Activated naive CD8-positive, alpha-beta T cell treated with anti-CD3 and anti-CD28 coated beads, Interleukin-2, amount 10 ng/mL, durations not matched to agents 7 days and 5 days (primary cell): ENCODE results near the gene CTRL. TPM values are rescaled to one million over a fixed set of nuclear protein-coding genes. Genes with fewer than 3 reads are reported as not detected.

Experiments used
- ATAC-seq: fragments of 150-1000 bp; cut with Tn5 transposase; one replicate; pipeline ENCODE4 v1.10.0; 2021; ENCODE audit warnings: low read depth, moderate library complexity
- POLR2A ChIA-PET: fragments of 350-600 bp; sonication (Branson Sonifier 250); formaldehyde crosslinking; loops from one replicate; lab custom pipeline; 2021; ENCODE audit warnings: antibody characterized with exemption; lab: Charles Lee
- DNase-seq: peaks from one replicate; pipeline ENCODE4 v3.0.0; 2021
- H3K27ac Mint-ChIP-seq: one replicate; pipeline ENCODE4 v1.8.0; 2022; ENCODE audit warnings: mild to moderate bottlenecking, mixed read lengths
- H3K27me3 Mint-ChIP-seq: one replicate; pipeline ENCODE4 v1.8.0; 2022; ENCODE audit warnings: mild to moderate bottlenecking, moderate library complexity, mixed read lengths
- H3K36me3 Mint-ChIP-seq: one replicate; pipeline ENCODE4 v1.8.0; 2021; ENCODE audit warnings: mild to moderate bottlenecking, mixed read lengths
- H3K4me1 Mint-ChIP-seq: one replicate; pipeline ENCODE4 v1.8.0; 2021; ENCODE audit warnings: mixed read lengths
- H3K4me3 Mint-ChIP-seq: one replicate; pipeline ENCODE4 v1.8.0; 2022; ENCODE audit warnings: mild to moderate bottlenecking, moderate library complexity, mixed read lengths
- H3K9me3 Mint-ChIP-seq: one replicate; pipeline ENCODE4 v1.8.0; 2021; ENCODE audit warnings: mixed read lengths
- total RNA-seq, 2 experiments: library from RNA; stranded (reverse); gene quantifications; one replicate each; pipeline ENCODE4 v1.2.3, GENCODE V29; 2021

Gene CTRL
- total RNA-seq, 2 experiments from 2014 or later, result 4.9 to 7.2 TPM

DNA sequence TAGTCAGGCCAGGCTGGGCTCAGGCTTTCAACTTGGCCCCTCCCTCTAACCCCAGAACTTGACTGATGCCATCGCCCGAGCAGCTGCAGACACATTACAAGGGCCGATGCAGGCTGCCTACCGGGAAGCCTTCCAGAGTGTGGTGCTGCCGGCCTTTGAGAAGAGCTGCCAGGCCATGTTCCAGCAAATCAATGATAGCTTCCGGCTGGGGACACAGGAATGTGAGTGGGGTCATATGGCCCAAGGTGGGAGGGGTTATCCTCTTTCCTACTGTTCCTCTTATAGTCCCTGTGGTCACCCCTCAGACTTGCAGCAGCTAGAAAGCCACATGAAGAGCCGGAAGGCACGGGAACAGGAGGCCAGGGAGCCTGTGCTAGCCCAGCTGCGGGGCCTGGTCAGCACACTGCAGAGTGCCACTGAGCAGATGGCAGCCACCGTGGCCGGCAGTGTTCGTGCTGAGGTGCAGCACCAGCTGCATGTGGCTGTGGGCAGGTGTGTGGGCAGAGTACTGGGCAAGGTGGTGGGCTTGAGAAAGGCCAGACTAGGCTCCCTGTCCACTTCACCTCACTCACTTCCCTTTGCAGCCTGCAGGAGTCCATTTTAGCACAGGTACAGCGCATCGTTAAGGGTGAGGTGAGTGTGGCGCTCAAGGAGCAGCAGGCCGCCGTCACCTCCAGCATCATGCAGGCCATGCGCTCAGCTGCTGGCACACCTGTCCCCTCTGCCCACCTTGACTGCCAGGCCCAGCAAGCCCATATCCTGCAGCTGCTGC, 49.1 kb downstream of the CTRL start:
- no peaks in the 10 kb centered on the region for H3K27me3 Mint-ChIP-seq
- H3K27ac Mint-ChIP-seq, result no peak overlapping the region
- H3K9me3 Mint-ChIP-seq, result no peaks in the 10 kb centered on the region
- H3K36me3 Mint-ChIP-seq, result peaks cover 15% of the 10 kb centered on the region
- H3K4me1 Mint-ChIP-seq, result peaks cover 3% of the 10 kb centered on the region
- POLR2A ChIA-PET, result interaction anchor here (1.1 kb wide), 1 partner anchor 54 kb away, joined by 3 read pairs; the partner anchor contains the start of gene PSMB10
- ATAC-seq (no peak), DNase-seq (no peak)
- H3K4me3 Mint-ChIP-seq, result no peak overlapping the region

DNA sequence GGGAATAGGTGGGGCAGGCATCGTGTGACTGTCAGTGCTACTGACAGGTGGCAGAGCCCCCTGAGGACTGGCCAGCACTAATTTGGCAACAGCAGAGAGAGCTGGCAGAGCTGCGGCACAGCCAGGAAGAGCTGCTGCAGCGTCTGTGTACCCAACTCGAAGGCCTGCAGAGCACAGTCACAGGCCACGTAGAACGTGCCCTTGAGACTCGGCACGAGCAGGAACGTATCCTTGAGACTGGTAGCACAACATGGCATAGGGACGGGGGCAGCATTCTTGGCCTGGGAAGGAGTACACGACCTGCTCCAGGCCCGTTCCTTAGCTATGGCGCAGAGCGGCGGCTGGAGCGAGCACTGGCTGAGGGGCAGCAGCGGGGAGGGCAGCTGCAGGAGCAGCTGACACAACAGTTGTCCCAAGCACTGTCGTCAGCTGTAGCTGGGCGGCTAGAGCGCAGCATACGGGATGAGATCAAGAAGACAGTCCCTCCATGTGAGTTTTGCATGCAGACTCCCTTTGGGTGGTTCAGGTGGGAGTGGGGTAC, 50.0 kb downstream of the CTRL start:
- POLR2A ChIA-PET, result no interaction called here

DNA sequence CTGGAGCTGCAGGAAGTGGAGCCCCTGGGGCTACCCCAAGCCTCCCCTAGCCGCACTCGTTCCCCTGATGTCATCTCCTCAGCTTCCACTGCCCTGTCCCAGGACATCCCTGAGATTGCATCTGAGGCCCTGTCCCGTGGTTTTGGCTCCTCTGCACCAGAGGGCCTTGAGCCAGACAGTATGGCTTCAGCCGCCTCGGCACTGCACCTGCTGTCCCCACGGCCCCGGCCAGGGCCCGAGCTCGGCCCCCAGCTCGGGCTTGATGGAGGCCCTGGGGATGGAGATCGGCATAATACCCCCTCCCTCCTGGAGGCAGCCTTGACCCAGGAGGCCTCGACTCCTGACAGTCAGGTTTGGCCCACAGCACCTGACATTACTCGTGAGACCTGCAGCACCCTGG, 51.1 kb downstream of the CTRL start:
- H3K36me3 Mint-ChIP-seq, result peaks cover 20% of the 10 kb centered on the region
- no peaks in the 10 kb centered on the region for H3K9me3 Mint-ChIP-seq
- no peak overlapping the region for H3K27ac Mint-ChIP-seq
- H3K27me3 Mint-ChIP-seq, result no peaks in the 10 kb centered on the region
- H3K4me3 Mint-ChIP-seq, result no peak overlapping the region
- POLR2A ChIA-PET, result no interaction called here
- peaks cover 6% of the 10 kb centered on the region for H3K4me1 Mint-ChIP-seq
- ATAC-seq (no peak), DNase-seq (no peak)

More for the DNA sequence above, 50.0 kb downstream of the CTRL start:
- H3K27me3 Mint-ChIP-seq, result no peaks in the 10 kb centered on the region
- ATAC-seq (no peak), DNase-seq (no peak)
- H3K27ac Mint-ChIP-seq, result no peak overlapping the region
- no peaks in the 10 kb centered on the region for H3K9me3 Mint-ChIP-seq
- no peak overlapping the region for H3K4me3 Mint-ChIP-seq
- H3K4me1 Mint-ChIP-seq, result peaks cover 3% of the 10 kb centered on the region
- peaks cover 18% of the 10 kb centered on the region for H3K36me3 Mint-ChIP-seq

- peaks cover 13% of the 10 kb centered on the region for H3K4me1 Mint-ChIP-seq
- ATAC-seq (no peak), DNase-seq (no peak)
- no peak overlapping the region for H3K27ac Mint-ChIP-seq
- peaks cover 20% of the 10 kb centered on the region for H3K36me3 Mint-ChIP-seq
- POLR2A ChIA-PET, result interaction anchor here (1.1 kb wide), 1 partner anchor 56 kb away, joined by 3 read pairs; no protein-coding TSS in a partner anchor
- H3K27me3 Mint-ChIP-seq, result no peaks in the 10 kb centered on the region
- H3K9me3 Mint-ChIP-seq, result no peaks in the 10 kb centered on the region
- no peak overlapping the region for H3K4me3 Mint-ChIP-seq
Measured at GRCh38 chr16:67879936-67880335, 51.7 kb downstream of the CTRL start.

Other genes starting within 250 kb of the CTRL start
- 10 to 100 TPM; 12.5 to 14.2 TPM for gene GFOD2, start 212.5 kb downstream of the CTRL start, total RNA-seq
- 10 to 100 TPM; 23.1 to 23.2 TPM for gene RANBP10, start 125.3 kb downstream of the CTRL start, total RNA-seq
- gene TSNAXIP1, start 125.0 kb downstream of the CTRL start, total RNA-seq, result under 1 TPM in 1 of 2 experiments, not detected in 1; 0.40 TPM
- 10 to 100 TPM; 48.1 to 50.1 TPM for gene THAP11, start 89.5 kb downstream of the CTRL start, total RNA-seq
- 10 to 100 TPM; 88.4 TPM for gene NUTF2, start 84.9 kb downstream of the CTRL start, total RNA-seq
- 10 to 100 TPM; 84.0 to 90.7 TPM for gene CENPT, start 84.2 kb downstream of the CTRL start, total RNA-seq
- 100 to 1,000 TPM; 119 to 130 TPM for gene EDC4, start 58.8 kb downstream of the CTRL start, total RNA-seq
- 1 to 10 TPM; 2.1 to 3.1 TPM for gene NRN1L, start 47.0 kb downstream of the CTRL start, total RNA-seq
- gene PSKH1, start 38.6 kb downstream of the CTRL start, total RNA-seq, result 10 to 100 TPM; 22.8 to 25.6 TPM
- gene PSMB10, start 5.0 kb upstream of the CTRL start, total RNA-seq, result 100 to 1,000 TPM; 220 to 246 TPM
- 10 to 100 TPM; 17.6 to 23.6 TPM for gene LCAT, start 12.3 kb upstream of the CTRL start, total RNA-seq
- 10 to 100 TPM; 43.9 to 48.7 TPM for gene SLC12A4, start 36.8 kb upstream of the CTRL start, total RNA-seq
- under 1 TPM; 0.54 to 0.64 TPM for gene DPEP3, start 48.6 kb upstream of the CTRL start, total RNA-seq
- 10 to 100 TPM; 27.5 to 28.6 TPM for gene DPEP2, start 67.6 kb upstream of the CTRL start, total RNA-seq
- not detected for gene DPEP2NB, start 84.0 kb upstream of the CTRL start, total RNA-seq
- gene DDX28, start 91.4 kb upstream of the CTRL start, total RNA-seq, result 10 to 100 TPM; 15.2 to 17.0 TPM
- 10 to 100 TPM; 21.1 to 25.2 TPM for gene DUS2, start 91.4 kb upstream of the CTRL start, total RNA-seq
- gene NFATC3, start 153.5 kb upstream of the CTRL start, total RNA-seq, result 100 to 1,000 TPM; 132 to 139 TPM